Suprapubic skin (tissue), 4 donors: Measurements from ENCODE around the gene GLCE. TPM values are rescaled to one million over a fixed set of nuclear protein-coding genes. Genes with fewer than 3 reads are reported as not detected.
"Not testable (repeated sequence)": the region's sequence is repeated elsewhere in the genome, so short reads cannot be mapped to it uniquely, and the experiment has no call there.

Source experiments
- DNase-seq, 2 donors: peaks; one replicate each; pipeline ENCODE4 v3.0.0-alpha.2; 2019; ENCODE audit warnings: low spot score in 2 of 2
- H3K27ac ChIP-seq: fragments of 200-600 bp; sonication (generic); one replicate; pipeline ENCODE4 v1.5.1; 2019
- H3K27me3 ChIP-seq: fragments of 200-600 bp; sonication (generic); one replicate; pipeline ENCODE4 v1.5.1; 2019
- H3K36me3 ChIP-seq: fragments of 200-600 bp; sonication (generic); one replicate; pipeline ENCODE4 v1.5.1; 2019
- H3K4me1 ChIP-seq: fragments of 200-600 bp; sonication (generic); one replicate; pipeline ENCODE4 v1.5.1; 2019
- H3K4me3 ChIP-seq: fragments of 200-600 bp; sonication (generic); one replicate; pipeline ENCODE4 v1.5.1; 2019; ENCODE audit warnings: mild to moderate bottlenecking
- H3K9me3 ChIP-seq: fragments of 200-600 bp; sonication (generic); one replicate; pipeline ENCODE4 v1.5.1; 2019
- EP300 ChIP-seq: sonication (generic); formaldehyde crosslinking; IDR thresholded peaks from one replicate; pipeline ENCODE4 v1.6.1; 2017; ENCODE audit warnings: antibody characterized with exemption
- POLR2A ChIP-seq, 2 donors: fragments of 450-650 bp; IDR thresholded peaks; one replicate each; pipeline ENCODE4 v1.6.1; 2017; ENCODE audit warnings: antibody characterized with exemption in 2 of 2, mild to moderate bottlenecking in 2 of 2, moderate library complexity in 2 of 2
- POLR2AphosphoS5 ChIP-seq, 3 donors: sonication (generic); formaldehyde crosslinking; IDR thresholded peaks; one replicate each; pipeline ENCODE4 v1.6.1; 2017; ENCODE audit warnings: antibody characterized with exemption in 3 of 3
- WGBS: methylation state at CpG from one replicate; pipeline ENCODE4 v1.1.5; 2018; 5-methylcytosine and 5-hydroxymethylcytosine counted together
- total RNA-seq, 4 donors: library from RNA; depleted of rRNA; stranded (reverse); fragments of >200 nt; gene quantifications; one replicate each; pipeline ENCODE4 v1.1.0, GENCODE V29; 2016
- TF ChIP-seq, protein P1 (sequence below), 2 donors: fragments of 200-600 bp in 1 of 2; fragments of 450-650 bp in 1 of 2; sonication (generic) in 1 of 2; IDR thresholded peaks; one replicate each; pipeline ENCODE4 v1.5.1; 2016 to 2019; ENCODE audit warnings: antibody characterized with exemption in 2 of 2, mild to moderate bottlenecking in 1 of 2, moderate library complexity in 1 of 2

GLCE gene
- total RNA-seq, 4 donors from 2014 or later, result 16.1 to 18.9 (median 16.9) TPM

- TF ChIP-seq, protein P1, sequence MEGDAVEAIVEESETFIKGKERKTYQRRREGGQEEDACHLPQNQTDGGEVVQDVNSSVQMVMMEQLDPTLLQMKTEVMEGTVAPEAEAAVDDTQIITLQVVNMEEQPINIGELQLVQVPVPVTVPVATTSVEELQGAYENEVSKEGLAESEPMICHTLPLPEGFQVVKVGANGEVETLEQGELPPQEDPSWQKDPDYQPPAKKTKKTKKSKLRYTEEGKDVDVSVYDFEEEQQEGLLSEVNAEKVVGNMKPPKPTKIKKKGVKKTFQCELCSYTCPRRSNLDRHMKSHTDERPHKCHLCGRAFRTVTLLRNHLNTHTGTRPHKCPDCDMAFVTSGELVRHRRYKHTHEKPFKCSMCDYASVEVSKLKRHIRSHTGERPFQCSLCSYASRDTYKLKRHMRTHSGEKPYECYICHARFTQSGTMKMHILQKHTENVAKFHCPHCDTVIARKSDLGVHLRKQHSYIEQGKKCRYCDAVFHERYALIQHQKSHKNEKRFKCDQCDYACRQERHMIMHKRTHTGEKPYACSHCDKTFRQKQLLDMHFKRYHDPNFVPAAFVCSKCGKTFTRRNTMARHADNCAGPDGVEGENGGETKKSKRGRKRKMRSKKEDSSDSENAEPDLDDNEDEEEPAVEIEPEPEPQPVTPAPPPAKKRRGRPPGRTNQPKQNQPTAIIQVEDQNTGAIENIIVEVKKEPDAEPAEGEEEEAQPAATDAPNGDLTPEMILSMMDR (IDR thresholded peaks at IDR 0.05), result no peak
- no peak for TF ChIP-seq POLR2AphosphoS5 (IDR thresholded peaks at IDR 0.05)
- no peak for TF ChIP-seq EP300
- TF ChIP-seq POLR2A (IDR thresholded peaks at IDR 0.05), result no peak
- no peaks in the 10 kb centered on the region for H3K36me3 ChIP-seq
- WGBS, result 62% methylated on average over 11 of the region's 11 CpGs
- no peaks in the 10 kb centered on the region for H3K9me3 ChIP-seq
- H3K27me3 ChIP-seq, result no peaks in the 10 kb centered on the region
- H3K27ac ChIP-seq, result no peak overlapping the region
- peaks cover 20% of the 10 kb centered on the region for H3K4me1 ChIP-seq
- no peak overlapping the region for H3K4me3 ChIP-seq
- peak in 1 of 2 donors; percentile 69 for DNase-seq
These were observed 128.3 kb downstream of the GLCE start for GRCh38 chr15:69288531-69289341.

GRCh38 chr15:69289342-69290146 is 129.1 kb downstream of the GLCE start:
- DNase-seq, result peak in 1 of 2 donors; percentile 32
- Histone ChIP-seq H3K36me3 (no peaks in the 10 kb centered on the region), H3K4me3 (no peak overlapping the region), H3K27ac (no peak overlapping the region), H3K4me1 (peaks cover 20% of the 10 kb centered on the region), H3K9me3 (no peaks in the 10 kb centered on the region), H3K27me3 (no peaks in the 10 kb centered on the region)
- 53% methylated on average over 8 of the region's 8 CpGs for WGBS
- TF ChIP-seq POLR2AphosphoS5 (IDR thresholded peaks at IDR 0.05) (no peak), POLR2A (IDR thresholded peaks at IDR 0.05) (no peak), EP300 (no peak)
- TF ChIP-seq, protein P1 (IDR thresholded peaks at IDR 0.05), result no peak

GRCh38 chr15:69290346-69291164 is 130.1 kb downstream of the GLCE start:
- TF ChIP-seq POLR2A (IDR thresholded peaks at IDR 0.05), result no peak
- TF ChIP-seq, protein P1 (IDR thresholded peaks at IDR 0.05), result no peak
- no peak for TF ChIP-seq POLR2AphosphoS5 (IDR thresholded peaks at IDR 0.05)
- no peak for TF ChIP-seq EP300
- no peak overlapping the region for H3K27ac ChIP-seq
- peaks cover 20% of the 10 kb centered on the region for H3K4me1 ChIP-seq
- no peaks in the 10 kb centered on the region for H3K9me3 ChIP-seq
- peak in 1 of 2 donors; percentile 65 for DNase-seq
- H3K4me3 ChIP-seq, result no peak overlapping the region
- no peaks in the 10 kb centered on the region for H3K36me3 ChIP-seq
- WGBS, result 56% methylated on average over 7 of the region's 7 CpGs
- H3K27me3 ChIP-seq, result no peaks in the 10 kb centered on the region

DNA sequence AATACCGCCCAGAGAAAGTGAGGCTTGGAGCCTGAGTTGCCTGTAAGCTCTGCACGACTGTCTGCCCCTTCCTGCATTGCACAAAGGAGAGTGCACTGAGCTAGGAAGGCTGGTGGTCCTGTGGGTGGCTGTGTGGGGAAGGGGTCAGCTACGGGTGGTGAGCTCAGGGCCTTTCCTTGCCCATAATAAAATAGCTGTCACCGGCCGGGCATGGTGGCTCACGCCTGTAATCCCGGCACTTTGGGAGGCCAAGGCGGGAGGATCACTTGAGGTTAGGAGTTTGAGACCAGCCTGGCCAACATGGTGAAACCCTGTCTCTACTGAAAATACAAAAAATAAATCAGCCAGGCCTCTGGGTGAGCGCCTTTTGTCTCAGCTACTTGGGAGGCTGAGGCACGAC is 131.2 kb downstream of the GLCE start:
- not testable (repeated sequence) for H3K27me3 ChIP-seq, H3K36me3 ChIP-seq, H3K9me3 ChIP-seq, H3K4me3 ChIP-seq, H3K27ac ChIP-seq
- peaks cover 20% of the 10 kb centered on the region for H3K4me1 ChIP-seq
- peak in 1 of 2 donors; percentile 31 for DNase-seq
- 96% methylated on average over 8 of the region's 10 CpGs for WGBS

GRCh38 chr15:69292826-69293420 is 132.5 kb downstream of the GLCE start:
- TF ChIP-seq EP300 (no peak), POLR2AphosphoS5 (IDR thresholded peaks at IDR 0.05) (no peak), POLR2A (IDR thresholded peaks at IDR 0.05) (no peak)
- TF ChIP-seq, protein P1 (IDR thresholded peaks at IDR 0.05), result no peak
- Histone ChIP-seq H3K27ac (no peak overlapping the region), H3K36me3 (no peaks in the 10 kb centered on the region), H3K9me3 (no peaks in the 10 kb centered on the region), H3K27me3 (peaks cover under 1% of the 10 kb centered on the region), H3K4me3 (no peak overlapping the region), H3K4me1 (peaks cover 20% of the 10 kb centered on the region)
- no peak for DNase-seq
- 83% methylated on average over 8 of the region's 10 CpGs for WGBS
